MM.1S (cell line): Measurements from ENCODE around the gene KANK4.

Experiments
- DNase-seq: peaks from one replicate; pipeline ENCODE4 v3.0.0-alpha.2; 2015
- H2AFZ ChIP-seq: fragments of 300-600 bp; sonication (generic); 2 replicates; pipeline ENCODE4 v1.6.0; 2016; ENCODE audit warnings: antibody characterized with exemption, low read length
- H3F3A ChIP-seq: fragments of 300-600 bp; sonication (generic); 2 replicates; pipeline ENCODE4 v1.6.1; 2016; ENCODE audit warnings: mild to moderate bottlenecking, antibody characterized with exemption, low read length, moderate library complexity, mixed read lengths; ENCODE audit not compliant: insufficient read depth
- H3K27ac ChIP-seq: fragments of 300-600 bp; sonication (generic); 2 replicates; pipeline ENCODE4 v1.5.1; 2016; ENCODE audit warnings: mild to moderate bottlenecking, low read length
- H3K27me3 ChIP-seq: fragments of 300-600 bp; sonication (generic); replicated peaks from 2 replicates; pipeline ENCODE4 v1.6.0; 2016; ENCODE audit warnings: low read length; ENCODE audit not compliant: insufficient read depth
- H3K36me3 ChIP-seq: fragments of 300-600 bp; sonication (generic); replicated peaks from 2 replicates; pipeline ENCODE4 v1.6.1; 2016; ENCODE audit warnings: mild to moderate bottlenecking, low read length, mixed read lengths; ENCODE audit not compliant: insufficient read depth
- H3K4me1 ChIP-seq: fragments of 300-600 bp; sonication (generic); 2 replicates; pipeline ENCODE4 v1.6.1; 2016; ENCODE audit warnings: low read length, mixed read lengths
- H3K4me2 ChIP-seq: fragments of 300-600 bp; sonication (generic); 2 replicates; pipeline ENCODE4 v1.6.0; 2016; ENCODE audit warnings: low read depth, low read length
- H3K4me3 ChIP-seq: fragments of 300-600 bp; sonication (generic); 2 replicates; pipeline ENCODE4 v1.5.1; 2016; ENCODE audit warnings: low read length, mixed read lengths
- H3K79me2 ChIP-seq: fragments of 300-600 bp; sonication (generic); 2 replicates; pipeline ENCODE4 v1.6.1; 2016; ENCODE audit warnings: mixed run types, low read length, mixed read lengths
- H3K9ac ChIP-seq: fragments of 300-600 bp; sonication (generic); 2 replicates; pipeline ENCODE4 v1.6.1; 2016; ENCODE audit warnings: low read length, mixed read lengths
- H3K9me2 ChIP-seq: fragments of 300-600 bp; sonication (generic); replicated peaks from 2 replicates; pipeline ENCODE4 v1.6.1; 2016; ENCODE audit warnings: mild to moderate bottlenecking, low read length, mixed read lengths; ENCODE audit not compliant: insufficient read depth
- H3K9me3 ChIP-seq: fragments of 300-600 bp; sonication (generic); replicated peaks from 2 replicates; pipeline ENCODE4 v1.6.1; 2016; ENCODE audit warnings: mild to moderate bottlenecking, low read length, mixed read lengths; ENCODE audit not compliant: insufficient read depth
- H4K20me1 ChIP-seq: fragments of 300-600 bp; sonication (generic); 2 replicates; pipeline ENCODE4 v1.6.1; 2016; ENCODE audit warnings: mild to moderate bottlenecking, low read length, moderate library complexity, mixed read lengths; ENCODE audit not compliant: insufficient read depth
- CTCF ChIP-seq: fragments of 300-600 bp; sonication (generic); IDR thresholded peaks from 2 replicates; pipeline ENCODE4 v1.5.1; 2016; ENCODE audit warnings: antibody characterized with exemption, low read length, mixed read lengths
- EZH2 ChIP-seq: fragments of 300-600 bp; sonication (generic); optimal IDR thresholded peaks from 2 replicates; pipeline ENCODE3; 2017; ENCODE audit warnings: low read depth, mild to moderate bottlenecking, antibody characterized with exemption, low read length, mixed read lengths
- EZH2phosphoT487 ChIP-seq: fragments of 300-600 bp; sonication (generic); IDR thresholded peaks from 2 replicates; pipeline ENCODE4 v1.6.1; 2018; ENCODE audit warnings: antibody characterized with exemption, low read length

KANK4 gene

GRCh38 chr1:62308606-62309005 is 10.6 kb downstream of the KANK4 start:
- no peaks in the 10 kb centered on the region for H3K9me2 ChIP-seq
- H4K20me1 ChIP-seq, result no peaks in the 10 kb centered on the region
- H3K27me3 ChIP-seq, result no peaks in the 10 kb centered on the region
- DNase-seq, result no peak
- H3K4me1 ChIP-seq, result no peaks in the 10 kb centered on the region
- H3K4me2 ChIP-seq, result no peak overlapping the region
- no peak overlapping the region for H3K27ac ChIP-seq
- no peaks in the 10 kb centered on the region for H3K79me2 ChIP-seq
- TF ChIP-seq EZH2phosphoT487, result no peak
- no peak for TF ChIP-seq EZH2
- TF ChIP-seq CTCF, result no peak
- no peaks in the 10 kb centered on the region for H3K36me3 ChIP-seq
- no peaks in the 10 kb centered on the region for H3F3A ChIP-seq
- no peak overlapping the region for H3K9ac ChIP-seq
- H2AFZ ChIP-seq, result no peak overlapping the region
- H3K4me3 ChIP-seq, result no peak overlapping the region
- no peaks in the 10 kb centered on the region for H3K9me3 ChIP-seq

- H3F3A ChIP-seq, result no peaks in the 10 kb centered on the region
- H3K4me3 ChIP-seq, result no peak overlapping the region
- no peak overlapping the region for H3K4me2 ChIP-seq
- no peak for DNase-seq
- H3K9me3 ChIP-seq, result no peaks in the 10 kb centered on the region
- no peak for TF ChIP-seq CTCF
- no peak for TF ChIP-seq EZH2
- no peak for TF ChIP-seq EZH2phosphoT487
- H4K20me1 ChIP-seq, result no peaks in the 10 kb centered on the region
- no peak overlapping the region for H3K27ac ChIP-seq
- H3K27me3 ChIP-seq, result no peaks in the 10 kb centered on the region
- no peaks in the 10 kb centered on the region for H3K9me2 ChIP-seq
- no peaks in the 10 kb centered on the region for H3K4me1 ChIP-seq
- no peaks in the 10 kb centered on the region for H3K36me3 ChIP-seq
- H2AFZ ChIP-seq, result no peak overlapping the region
- H3K79me2 ChIP-seq, result no peaks in the 10 kb centered on the region
- no peak overlapping the region for H3K9ac ChIP-seq
These were observed 11.2 kb downstream of the KANK4 start for GRCh38 chr1:62307895-62308492.

GRCh38 chr1:62307446-62307845 is 11.8 kb downstream of the KANK4 start:
- H3K36me3 ChIP-seq, result no peaks in the 10 kb centered on the region
- no peak overlapping the region for H3K4me3 ChIP-seq
- no peak for DNase-seq
- no peaks in the 10 kb centered on the region for H3K9me2 ChIP-seq
- no peaks in the 10 kb centered on the region for H3K9me3 ChIP-seq
- no peaks in the 10 kb centered on the region for H3K4me1 ChIP-seq
- no peak overlapping the region for H2AFZ ChIP-seq
- H3K79me2 ChIP-seq, result no peaks in the 10 kb centered on the region
- no peaks in the 10 kb centered on the region for H3F3A ChIP-seq
- H4K20me1 ChIP-seq, result no peaks in the 10 kb centered on the region
- no peak overlapping the region for H3K27ac ChIP-seq
- no peak for TF ChIP-seq EZH2
- no peak for TF ChIP-seq EZH2phosphoT487
- no peak for TF ChIP-seq CTCF
- H3K27me3 ChIP-seq, result no peaks in the 10 kb centered on the region
- H3K4me2 ChIP-seq, result no peak overlapping the region
- no peak overlapping the region for H3K9ac ChIP-seq
